Esophagus squamous epithelium (tissue), 5 donors: ENCODE data around the gene C1orf141. TPM values are rescaled to one million over a fixed set of nuclear protein-coding genes. Genes with fewer than 3 reads are reported as not detected.

ENCODE experiments used
- DNase-seq: peaks from one replicate; lab custom pipeline; 2025; lab: John Stamatoyannopoulos, UW
- H3K27ac ChIP-seq, 4 donors: fragments of 200-600 bp; sonication (generic); one replicate each; pipeline ENCODE4 v1.5.1; 2016 to 2019; ENCODE audit warnings: mild to moderate bottlenecking in 1 of 4
- H3K27me3 ChIP-seq, 4 donors: fragments of 200-600 bp; sonication (generic); 1 replicate in 3 of 4; 2 replicates in 1 of 4; pipeline versions ENCODE4 v1.5.1 to v1.6.0; 2017 to 2021; ENCODE audit warnings: antibody characterized with exemption in 1 of 4
- H3K36me3 ChIP-seq, 3 donors: fragments of 200-600 bp; sonication (generic); one replicate each; pipeline ENCODE4 v1.5.1; 2016 to 2019
- H3K4me1 ChIP-seq, 3 donors: fragments of 200-600 bp; sonication (generic); one replicate each; pipeline ENCODE4 v1.5.1; 2017 to 2019
- H3K4me3 ChIP-seq, 4 donors: fragments of 200-600 bp; sonication (generic); 1 replicate in 3 of 4; 2 replicates in 1 of 4; pipeline ENCODE4 v1.5.1; 2016 to 2019; ENCODE audit warnings: mild to moderate bottlenecking in 2 of 4, moderate library complexity in 1 of 4
- H3K9me3 ChIP-seq, 3 donors: fragments of 200-600 bp; sonication (generic); one replicate each; pipeline ENCODE4 v1.5.1; 2016 to 2019
- POLR2A ChIP-seq, 4 donors: fragments of 450-650 bp; IDR thresholded peaks; one replicate each; pipeline ENCODE4 v1.6.1; 2017; ENCODE audit warnings: antibody characterized with exemption in 4 of 4, mild to moderate bottlenecking in 4 of 4, moderate library complexity in 3 of 4
- WGBS, 2 donors: methylation state at CpG; one replicate each; pipeline ENCODE4 v1.1.5; 2018; 5-methylcytosine and 5-hydroxymethylcytosine counted together
- intact Hi-C: fragments of 100-400 bp; cut with DNase I; formaldehyde crosslinking; loops from one replicate; pipeline ENCODE4 v1.15.0; 2022
- total RNA-seq, 4 donors: library from RNA; depleted of rRNA; stranded (reverse); fragments of >200 nt; gene quantifications; one replicate each; pipeline ENCODE4 v1.1.0, GENCODE V29; 2016
- TF ChIP-seq, protein P1 (sequence below), 6 experiments: fragments of 450-650 bp in 4 of 6; fragments of 200-600 bp in 2 of 6; sonication (generic) in 2 of 6; IDR thresholded peaks; one replicate each; pipeline ENCODE4 v1.5.1; 2016 to 2019; ENCODE audit warnings: antibody characterized with exemption in 6 of 6, mild to moderate bottlenecking in 4 of 6, moderate library complexity in 4 of 6
- donor health status: DM: yes; HTN: yes; CAD: no.

Gene C1orf141
- total RNA-seq, 4 donors from 2014 or later, result not detected

DNA sequence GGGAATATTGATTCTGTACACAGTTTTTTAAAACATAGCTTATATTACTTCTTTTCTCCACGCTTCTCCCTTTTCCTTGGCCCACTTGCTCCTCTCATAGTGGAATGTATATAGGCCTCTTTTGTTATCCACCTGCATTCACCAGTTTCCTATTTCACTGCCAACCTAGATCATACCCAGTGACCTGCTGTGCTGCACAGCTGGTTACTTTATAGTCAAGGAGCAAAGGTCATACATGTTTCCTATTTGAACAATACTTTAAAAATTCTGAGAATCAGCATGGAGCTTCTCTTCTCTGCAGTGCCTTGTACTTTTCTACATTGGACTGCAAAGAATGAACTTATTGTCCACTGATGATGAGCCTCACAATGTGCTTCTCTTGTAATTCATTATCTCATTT is 76.5 kb downstream of the C1orf141 start:
- Histone ChIP-seq H3K4me3 (no peak overlapping the region), H3K27me3 (no peaks in the 10 kb centered on the region), H3K27ac (no peak overlapping the region), H3K9me3 (no peaks in the 10 kb centered on the region), H3K4me1 (peaks cover 0 to 7% (median 3%) of the 10 kb centered on the region in 3 donors), H3K36me3 (no peaks in the 10 kb centered on the region)
- no peak for DNase-seq
- TF ChIP-seq POLR2A (IDR thresholded peaks at IDR 0.05), result no peak
- TF ChIP-seq, protein P1, sequence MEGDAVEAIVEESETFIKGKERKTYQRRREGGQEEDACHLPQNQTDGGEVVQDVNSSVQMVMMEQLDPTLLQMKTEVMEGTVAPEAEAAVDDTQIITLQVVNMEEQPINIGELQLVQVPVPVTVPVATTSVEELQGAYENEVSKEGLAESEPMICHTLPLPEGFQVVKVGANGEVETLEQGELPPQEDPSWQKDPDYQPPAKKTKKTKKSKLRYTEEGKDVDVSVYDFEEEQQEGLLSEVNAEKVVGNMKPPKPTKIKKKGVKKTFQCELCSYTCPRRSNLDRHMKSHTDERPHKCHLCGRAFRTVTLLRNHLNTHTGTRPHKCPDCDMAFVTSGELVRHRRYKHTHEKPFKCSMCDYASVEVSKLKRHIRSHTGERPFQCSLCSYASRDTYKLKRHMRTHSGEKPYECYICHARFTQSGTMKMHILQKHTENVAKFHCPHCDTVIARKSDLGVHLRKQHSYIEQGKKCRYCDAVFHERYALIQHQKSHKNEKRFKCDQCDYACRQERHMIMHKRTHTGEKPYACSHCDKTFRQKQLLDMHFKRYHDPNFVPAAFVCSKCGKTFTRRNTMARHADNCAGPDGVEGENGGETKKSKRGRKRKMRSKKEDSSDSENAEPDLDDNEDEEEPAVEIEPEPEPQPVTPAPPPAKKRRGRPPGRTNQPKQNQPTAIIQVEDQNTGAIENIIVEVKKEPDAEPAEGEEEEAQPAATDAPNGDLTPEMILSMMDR (IDR thresholded peaks at IDR 0.05), result no peak
- intact Hi-C loops, result no loop called here
- 86 to 88% methylated on average over 1 of the region's 1 CpG for WGBS, 2 donors

DNA sequence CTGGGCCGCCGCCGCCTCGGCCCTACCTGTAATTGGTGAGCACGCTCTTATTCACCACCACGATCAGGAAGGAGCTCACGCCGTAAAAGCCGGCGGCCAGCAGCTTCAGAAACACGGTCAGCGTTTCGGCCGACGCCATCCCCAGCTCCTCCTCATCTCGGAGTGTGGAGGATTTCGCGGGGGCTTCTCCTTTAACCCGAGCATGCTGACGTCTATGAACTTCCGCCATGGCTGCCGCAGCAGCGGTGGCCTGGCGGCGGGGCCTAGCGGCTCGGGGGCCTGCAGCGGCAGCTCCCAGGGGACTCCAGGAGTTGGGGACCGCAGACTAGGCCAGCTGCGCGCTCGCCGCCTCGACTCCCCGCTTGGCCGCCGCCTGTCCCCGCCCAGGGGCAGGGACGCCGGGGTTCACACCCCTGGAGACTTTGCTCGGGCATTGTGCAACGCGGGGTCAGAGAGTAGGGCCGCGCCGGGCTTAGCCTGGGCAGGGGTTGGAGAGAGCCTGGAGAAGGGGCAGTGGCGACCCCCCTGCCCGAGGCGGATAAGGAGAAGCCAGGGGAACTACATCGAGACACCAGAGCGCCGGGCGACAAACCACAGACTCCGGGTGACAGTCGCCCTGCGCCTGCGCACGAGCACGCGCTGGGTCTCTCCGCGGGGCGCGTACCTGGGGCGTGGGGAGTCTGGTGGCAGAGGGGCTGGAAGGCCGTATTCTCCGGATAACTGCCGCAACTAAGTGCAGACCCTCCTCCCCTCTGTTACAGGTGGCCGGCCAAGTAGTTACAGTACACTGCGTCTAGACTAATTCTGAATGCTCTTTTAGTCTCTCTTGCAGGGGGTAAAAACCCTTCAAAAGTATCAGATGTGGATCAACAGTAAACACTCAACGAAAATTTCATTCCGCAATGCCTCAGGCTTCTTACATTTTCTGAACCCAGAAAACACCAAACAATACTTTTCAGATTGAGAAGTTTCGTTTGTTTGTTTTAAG is 80.7 kb downstream of the C1orf141 start, which contains the start of gene SLC35D1:
TSS of gene SLC35D1 (minus strand) at position 364 of the 988 bp plus-strand sequence. CDS start at position 229, 135 bp downstream.
- 2 to 21% methylated on average over 4 to 18 of the region's 73 CpGs for WGBS, 2 donors
- H3K4me1 ChIP-seq, result peaks cover 0 to 35% (median 10%) of the 10 kb centered on the region in 3 donors
- peak; percentile 25 for DNase-seq
- peak within 1 kb of the TSS; percentile 76 to 88 (median 80) for H3K4me3 ChIP-seq
- H3K27me3 ChIP-seq, result no peaks in the 10 kb centered on the region
- TF ChIP-seq, protein P1 (IDR thresholded peaks at IDR 0.05), result peak in 1 of 6 experiments; percentile 2
- TF ChIP-seq POLR2A (IDR thresholded peaks at IDR 0.05), result peak in 2 of 4 donors; percentile 69 to 73
- H3K9me3 ChIP-seq, result no peaks in the 10 kb centered on the region
- intact Hi-C loops, result no loop called here
- H3K27ac ChIP-seq, result peak within 1 kb of the TSS; percentile 92 to 97 (median 94)
- peaks cover 0 to 20% (median 0%) of the 10 kb centered on the region in 3 donors for H3K36me3 ChIP-seq

DNA sequence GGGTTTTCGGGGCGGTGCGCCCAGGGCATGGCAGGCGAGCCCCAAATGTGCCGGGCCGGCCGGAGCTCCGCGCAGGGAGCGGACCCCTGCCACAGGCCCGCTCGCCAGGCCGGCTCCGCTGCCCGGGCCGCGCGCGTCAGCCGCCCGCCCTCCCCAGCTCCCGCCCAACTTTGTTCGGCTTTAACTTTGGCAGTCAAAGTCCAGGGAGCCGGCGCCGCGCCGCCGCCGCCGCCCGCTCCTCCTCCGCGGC is 81.3 kb downstream of the C1orf141 start:
- Histone ChIP-seq H3K4me1 (peaks cover 0 to 35% (median 10%) of the 10 kb centered on the region in 3 donors), H3K9me3 (no peaks in the 10 kb centered on the region), H3K27ac (peak overlapping the region; percentile 92 to 97 (median 94)), H3K4me3 (peak overlapping the region; percentile 76 to 88 (median 80)), H3K27me3 (no peaks in the 10 kb centered on the region), H3K36me3 (peaks cover 0 to 26% (median under 1%) of the 10 kb centered on the region in 3 donors)
- intact Hi-C loops, result no loop called here
- DNase-seq, result no peak
- no peak for TF ChIP-seq POLR2A (IDR thresholded peaks at IDR 0.05)
- TF ChIP-seq, protein P1 (IDR thresholded peaks at IDR 0.05), result peak in 1 of 6 experiments; percentile 1
- no CpG with 5 or more reads among the region's 34 CpGs for WGBS, 2 donors

DNA sequence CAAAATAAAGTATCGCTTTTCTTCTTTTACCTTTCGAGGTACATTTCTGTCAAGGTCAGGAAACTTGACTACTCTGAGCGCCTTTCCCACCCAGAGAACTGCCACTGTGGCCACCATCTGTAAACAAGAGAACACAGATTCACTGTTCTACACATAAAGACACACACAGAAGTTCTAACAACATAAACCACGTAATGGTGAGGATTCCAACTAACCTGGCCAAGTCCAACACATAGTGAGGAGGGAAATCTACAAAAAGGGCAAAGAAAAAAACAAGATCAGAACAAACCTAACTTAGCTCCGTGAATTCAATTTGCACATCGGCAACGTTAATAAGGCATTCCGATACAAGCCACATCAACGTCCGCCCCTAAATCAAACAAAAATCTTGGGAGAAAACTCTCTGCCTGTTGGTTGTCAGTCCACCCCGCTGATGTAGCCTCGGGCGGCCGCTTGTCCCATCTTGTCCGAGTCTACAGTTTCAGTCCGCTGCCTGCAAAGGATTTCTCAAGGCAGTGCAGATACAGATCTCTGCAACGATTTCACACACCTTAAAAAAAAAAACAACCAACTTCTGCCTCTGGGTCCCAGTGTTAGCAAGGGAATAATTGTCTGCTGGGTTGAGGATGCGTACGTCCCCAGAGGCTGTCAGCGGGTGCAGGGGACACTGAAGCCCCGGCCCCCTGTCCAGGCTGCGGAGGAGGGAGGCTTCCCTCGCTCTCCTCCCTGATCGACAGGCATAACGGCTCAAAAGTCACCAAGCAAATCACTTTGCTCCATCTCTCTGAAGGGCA is 81.8 kb downstream of the C1orf141 start:
- peak overlapping the region; percentile 92 to 97 (median 94) for H3K27ac ChIP-seq
- WGBS, 2 donors, result 3% methylated on average over 20 to 24 of the region's 25 CpGs
- no peaks in the 10 kb centered on the region for H3K27me3 ChIP-seq
- no peaks in the 10 kb centered on the region for H3K9me3 ChIP-seq
- H3K4me1 ChIP-seq, result peaks cover 0 to 35% (median 10%) of the 10 kb centered on the region in 3 donors
- peak; percentile 0 for DNase-seq
- peaks cover 0 to 31% (median 6%) of the 10 kb centered on the region in 3 donors for H3K36me3 ChIP-seq
- H3K4me3 ChIP-seq, result peak overlapping the region; percentile 76 to 88 (median 80)
- intact Hi-C loops, result no loop called here
- TF ChIP-seq POLR2A (IDR thresholded peaks at IDR 0.05), result no peak
- TF ChIP-seq, protein P1 (IDR thresholded peaks at IDR 0.05), result no peak
